ENCODE data around the gene KBTBD4.

- no peak for TF ChIP-seq CTCF (IDR thresholded peaks at IDR 0.05)
- no peak for TF ChIP-seq EP300 (IDR thresholded peaks at IDR 0.05)
- no peak for TF ChIP-seq POLR2AphosphoS5 (IDR thresholded peaks at IDR 0.05)
These were observed 48.8 kb downstream of the KBTBD4 start for GRCh38 chr11:47529951-47530350.

Measured in sigmoid colon (tissue), 4 donors.